ENCODE data around the gene PIBF1.
"Not testable (repeated sequence)": the region's sequence is repeated elsewhere in the genome, so short reads cannot be mapped to it uniquely, and the experiment has no call there.

PIBF1 gene

GRCh38 chr13:72864142-72865011 is 82.4 kb downstream of the PIBF1 start:
- peaks cover 10% of the 10 kb centered on the region for H3K36me3 ChIP-seq (ENCODE audit: insufficient read depth, low read length)
- H3K4me1 ChIP-seq (ENCODE audit: control insufficient read depth, insufficient read depth, low read length, unreplicated experiment), result peaks cover 12% of the 10 kb centered on the region
- peak overlapping the region; percentile 50 for H3K27ac ChIP-seq (ENCODE audit: low read depth, low read length)
- no peaks in the 10 kb centered on the region for H3K79me2 ChIP-seq (ENCODE audit: control insufficient read depth, insufficient read depth, low read length, unreplicated experiment)
- H3K27me3 ChIP-seq (ENCODE audit: insufficient read depth, low read length), result no peaks in the 10 kb centered on the region
- H3K4me3 ChIP-seq (ENCODE audit: low read depth, low read length), result no peak overlapping the region
- no peak overlapping the region for H2AFZ ChIP-seq (ENCODE audit: low read length, unreplicated experiment)

GRCh38 chr13:72868229-72868628 is 86.3 kb downstream of the PIBF1 start:
- peaks cover 10% of the 10 kb centered on the region for H3K36me3 ChIP-seq (ENCODE audit: insufficient read depth, low read length)
- H2AFZ ChIP-seq (ENCODE audit: low read length, unreplicated experiment), result no peak overlapping the region
- peaks cover 12% of the 10 kb centered on the region for H3K4me1 ChIP-seq (ENCODE audit: control insufficient read depth, insufficient read depth, low read length, unreplicated experiment)
- H3K79me2 ChIP-seq (ENCODE audit: control insufficient read depth, insufficient read depth, low read length, unreplicated experiment), result no peaks in the 10 kb centered on the region
- no peaks in the 10 kb centered on the region for H3K27me3 ChIP-seq (ENCODE audit: insufficient read depth, low read length)
- no peak overlapping the region for H3K4me3 ChIP-seq (ENCODE audit: low read depth, low read length)
- H3K27ac ChIP-seq (ENCODE audit: low read depth, low read length), result no peak overlapping the region

GRCh38 chr13:72875233-72875632 is 93.3 kb downstream of the PIBF1 start:
- Histone ChIP-seq H3K4me3 (ENCODE audit: low read depth, low read length) (no peak overlapping the region), H3K27ac (ENCODE audit: low read depth, low read length) (no peak overlapping the region), H3K27me3 (ENCODE audit: insufficient read depth, low read length) (no peaks in the 10 kb centered on the region), H3K79me2 (ENCODE audit: control insufficient read depth, insufficient read depth, low read length, unreplicated experiment) (no peaks in the 10 kb centered on the region), H3K4me1 (ENCODE audit: control insufficient read depth, insufficient read depth, low read length, unreplicated experiment) (no peaks in the 10 kb centered on the region), H3K36me3 (ENCODE audit: insufficient read depth, low read length) (0 out of 2 replicates have a peak, but pooled peaks cover 7% of the 10 kb centered on the region), H2AFZ (ENCODE audit: low read length, unreplicated experiment) (no peak overlapping the region)

- Histone ChIP-seq H3K79me2 (ENCODE audit: control insufficient read depth, insufficient read depth, low read length, unreplicated experiment) (no peaks in the 10 kb centered on the region), H3K27ac (ENCODE audit: low read depth, low read length) (no peak overlapping the region), H3K36me3 (ENCODE audit: insufficient read depth, low read length) (no peaks in the 10 kb centered on the region), H3K4me1 (ENCODE audit: control insufficient read depth, insufficient read depth, low read length, unreplicated experiment) (peaks cover 5% of the 10 kb centered on the region), H2AFZ (ENCODE audit: low read length, unreplicated experiment) (no peak overlapping the region), H3K27me3 (ENCODE audit: insufficient read depth, low read length) (no peaks in the 10 kb centered on the region), H3K4me3 (ENCODE audit: low read depth, low read length) (no peak overlapping the region)
These were observed 102.2 kb downstream of the PIBF1 start for GRCh38 chr13:72884101-72884500.

GRCh38 chr13:72886272-72887067 is 104.5 kb downstream of the PIBF1 start:
- Histone ChIP-seq H3K36me3 (ENCODE audit: insufficient read depth, low read length) (no peaks in the 10 kb centered on the region), H3K4me1 (ENCODE audit: control insufficient read depth, insufficient read depth, low read length, unreplicated experiment) (peaks cover 5% of the 10 kb centered on the region), H3K79me2 (ENCODE audit: control insufficient read depth, insufficient read depth, low read length, unreplicated experiment) (no peaks in the 10 kb centered on the region), H3K27me3 (ENCODE audit: insufficient read depth, low read length) (no peaks in the 10 kb centered on the region), H3K27ac (ENCODE audit: low read depth, low read length) (no peak overlapping the region), H3K4me3 (ENCODE audit: low read depth, low read length) (no peak overlapping the region), H2AFZ (ENCODE audit: low read length, unreplicated experiment) (no peak overlapping the region)

- Histone ChIP-seq H3K4me3 (ENCODE audit: low read depth, low read length) (no peak overlapping the region), H3K4me1 (ENCODE audit: control insufficient read depth, insufficient read depth, low read length, unreplicated experiment) (peaks cover 5% of the 10 kb centered on the region), H3K36me3 (ENCODE audit: insufficient read depth, low read length) (peaks cover 3% of the 10 kb centered on the region), H3K27ac (ENCODE audit: low read depth, low read length) (no peak overlapping the region), H2AFZ (ENCODE audit: low read length, unreplicated experiment) (no peak overlapping the region), H3K79me2 (ENCODE audit: control insufficient read depth, insufficient read depth, low read length, unreplicated experiment) (no peaks in the 10 kb centered on the region), H3K27me3 (ENCODE audit: insufficient read depth, low read length) (no peaks in the 10 kb centered on the region)
These were observed 107.6 kb downstream of the PIBF1 start for GRCh38 chr13:72889495-72889894.

- Histone ChIP-seq H2AFZ (ENCODE audit: low read length, unreplicated experiment) (no peak overlapping the region), H3K27ac (ENCODE audit: low read depth, low read length) (no peak overlapping the region), H3K27me3 (ENCODE audit: insufficient read depth, low read length) (no peaks in the 10 kb centered on the region), H3K4me3 (ENCODE audit: low read depth, low read length) (no peak overlapping the region), H3K79me2 (ENCODE audit: control insufficient read depth, insufficient read depth, low read length, unreplicated experiment) (no peaks in the 10 kb centered on the region), H3K4me1 (ENCODE audit: control insufficient read depth, insufficient read depth, low read length, unreplicated experiment) (peaks cover 5% of the 10 kb centered on the region), H3K36me3 (ENCODE audit: insufficient read depth, low read length) (peaks cover 4% of the 10 kb centered on the region)
These were observed 108.6 kb downstream of the PIBF1 start for GRCh38 chr13:72890546-72890945.

GRCh38 chr13:72891423-72891822 is 109.5 kb downstream of the PIBF1 start:
- Histone ChIP-seq H2AFZ (ENCODE audit: low read length, unreplicated experiment) (no peak overlapping the region), H3K27me3 (ENCODE audit: insufficient read depth, low read length) (no peaks in the 10 kb centered on the region), H3K4me1 (ENCODE audit: control insufficient read depth, insufficient read depth, low read length, unreplicated experiment) (peaks cover 4% of the 10 kb centered on the region)

GRCh38 chr13:72896869-72897268 is 114.9 kb downstream of the PIBF1 start:
- Histone ChIP-seq H3K4me3 (ENCODE audit: low read depth, low read length) (no peak overlapping the region), H3K4me1 (ENCODE audit: control insufficient read depth, insufficient read depth, low read length, unreplicated experiment) (no peaks in the 10 kb centered on the region), H3K36me3 (ENCODE audit: insufficient read depth, low read length) (peaks cover 16% of the 10 kb centered on the region), H3K27ac (ENCODE audit: low read depth, low read length) (no peak overlapping the region), H3K27me3 (ENCODE audit: insufficient read depth, low read length) (no peaks in the 10 kb centered on the region), H3K79me2 (ENCODE audit: control insufficient read depth, insufficient read depth, low read length, unreplicated experiment) (no peaks in the 10 kb centered on the region), H2AFZ (ENCODE audit: low read length, unreplicated experiment) (no peak overlapping the region)

More at GRCh38 chr13:72891423-72891822, 109.5 kb downstream of the PIBF1 start:
- Histone ChIP-seq H3K79me2 (ENCODE audit: control insufficient read depth, insufficient read depth, low read length, unreplicated experiment) (no peaks in the 10 kb centered on the region), H3K36me3 (ENCODE audit: insufficient read depth, low read length) (peaks cover 13% of the 10 kb centered on the region), H3K27ac (ENCODE audit: low read depth, low read length) (no peak overlapping the region), H3K4me3 (ENCODE audit: low read depth, low read length) (no peak overlapping the region)

GRCh38 chr13:72901546-72901945 is 119.6 kb downstream of the PIBF1 start:
- H3K36me3 ChIP-seq (ENCODE audit: insufficient read depth, low read length); H3K27me3 ChIP-seq (ENCODE audit: insufficient read depth, low read length); H3K4me1 ChIP-seq (ENCODE audit: control insufficient read depth, insufficient read depth, low read length, unreplicated experiment); H3K27ac ChIP-seq (ENCODE audit: low read depth, low read length); H3K4me3 ChIP-seq (ENCODE audit: low read depth, low read length); H3K79me2 ChIP-seq (ENCODE audit: control insufficient read depth, insufficient read depth, low read length, unreplicated experiment); H2AFZ ChIP-seq (ENCODE audit: low read length, unreplicated experiment): not testable (repeated sequence)

Data from ACC112 (cell line).